Measurements from ENCODE around the gene ALPP. TPM values are rescaled to one million over a fixed set of nuclear protein-coding genes. Genes with fewer than 3 reads are reported as not detected.
A peak's percentile ranks its signal among the peaks of the same experiment; 100 is the strongest.
"Not testable (repeated sequence)": the region's sequence is repeated elsewhere in the genome, so short reads cannot be mapped to it uniquely, and the experiment has no call there.

Gene ALPP
- total RNA-seq: not detected

DNA sequence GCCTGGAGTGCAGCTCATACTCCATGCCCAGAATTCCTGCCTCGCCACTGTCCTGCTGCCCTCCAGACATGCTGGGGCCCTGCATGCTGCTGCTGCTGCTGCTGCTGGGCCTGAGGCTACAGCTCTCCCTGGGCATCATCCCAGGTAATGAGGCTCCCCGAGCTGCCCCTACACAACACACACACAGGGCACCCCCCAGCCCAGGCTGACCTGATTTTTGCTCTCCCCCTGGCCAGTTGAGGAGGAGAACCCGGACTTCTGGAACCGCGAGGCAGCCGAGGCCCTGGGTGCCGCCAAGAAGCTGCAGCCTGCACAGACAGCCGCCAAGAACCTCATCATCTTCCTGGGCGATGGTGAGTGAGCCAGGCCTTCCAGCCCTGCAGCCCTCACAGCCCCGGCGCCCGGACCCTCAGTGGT lies at the start of gene ALPP:
TSS of gene ALPP (plus strand) at position 17 of the 417 bp plus-strand sequence. CDS start at position 69, 52 bp downstream.
- ATAC-seq (replicated peaks in 1 of 2); H3K27ac Mint-ChIP-seq; H3K36me3 Mint-ChIP-seq (ENCODE audit: insufficient read depth in 2 of 2); H3K4me1 Mint-ChIP-seq (ENCODE audit: low read depth); H3K9me3 Mint-ChIP-seq; DNase-seq; H3K4me3 Mint-ChIP-seq; H3K27me3 Mint-ChIP-seq (ENCODE audit: low read depth): not testable (repeated sequence)

DNA sequence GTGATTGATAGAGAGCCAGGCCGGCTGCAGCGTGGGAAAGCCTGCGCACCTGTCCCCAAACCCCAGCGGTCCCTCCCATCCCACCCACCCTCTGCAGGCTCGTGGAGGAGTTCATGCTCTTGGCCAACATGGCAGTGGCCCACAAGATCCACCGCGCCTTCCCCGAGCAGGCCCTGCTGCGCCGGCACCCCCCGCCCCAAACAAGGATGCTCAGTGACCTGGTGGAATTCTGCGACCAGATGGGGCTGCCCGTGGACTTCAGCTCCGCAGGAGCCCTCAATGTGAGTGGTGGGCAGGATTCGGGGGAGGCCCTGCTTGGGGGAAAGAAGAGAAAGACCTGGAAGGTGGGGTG lies 48.9 kb upstream of the ALPP start:
- DNase-seq (no peak), ATAC-seq (replicated peaks in 1 of 2) (no peak)
- Mint-ChIP-seq H3K27me3 (ENCODE audit: low read depth) (no peaks in the 10 kb centered on the region), H3K9me3 (no peaks in the 10 kb centered on the region), H3K4me3 (no peak overlapping the region), H3K4me1 (ENCODE audit: low read depth) (peaks cover 11% of the 10 kb centered on the region), H3K36me3 (ENCODE audit: insufficient read depth in 2 of 2) (no peaks in the 10 kb centered on the region), H3K27ac (no peak overlapping the region)

DNA sequence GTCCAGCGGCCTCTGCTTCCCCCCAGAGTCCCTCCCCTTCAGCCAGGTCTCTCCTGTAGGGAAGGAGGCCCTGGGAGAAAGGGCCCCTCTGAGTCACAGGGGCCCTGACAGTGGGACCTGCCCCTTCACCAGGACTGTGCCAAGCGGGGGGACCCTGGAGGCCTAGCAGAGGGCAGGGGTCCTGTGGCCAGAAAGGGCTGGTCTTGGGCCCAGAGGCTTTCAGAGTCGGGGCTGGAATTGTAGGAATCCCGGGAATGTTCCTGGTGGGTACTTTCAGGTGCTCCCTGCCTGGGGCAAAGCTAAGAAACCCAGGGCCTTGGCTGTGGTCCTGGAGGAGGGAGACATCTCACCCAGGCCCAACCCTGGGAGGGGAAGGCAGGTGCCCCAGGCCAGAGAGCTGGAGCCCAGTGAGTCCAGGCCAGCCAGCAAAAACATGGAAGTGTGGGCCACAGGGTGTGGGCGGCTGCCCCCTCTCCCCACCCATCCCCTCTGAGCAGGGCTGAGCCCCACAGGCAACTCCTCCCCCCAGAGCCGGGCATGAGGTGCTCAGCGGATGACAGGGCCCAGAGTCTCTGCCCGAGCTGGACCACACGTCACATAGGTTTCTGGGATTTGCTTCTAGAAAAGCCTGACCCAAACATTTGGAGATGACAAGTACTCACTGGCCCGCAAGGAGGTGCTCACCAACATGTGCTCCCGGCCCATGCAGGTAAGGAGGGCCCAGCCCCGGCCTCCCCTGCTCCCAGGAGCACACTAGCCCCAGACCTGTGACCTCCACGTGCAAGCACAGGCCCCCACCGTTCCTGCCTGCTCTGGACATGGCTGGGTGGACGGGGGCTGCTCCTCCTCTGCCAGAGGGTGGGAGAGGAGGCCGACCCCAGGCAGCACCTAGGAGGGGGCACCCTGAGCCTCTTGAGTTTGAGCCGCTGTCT lies 48.2 kb upstream of the ALPP start:
- ATAC-seq (replicated peaks in 1 of 2) (no peak), DNase-seq (no peak)
- no peaks in the 10 kb centered on the region for H3K9me3 Mint-ChIP-seq
- H3K36me3 Mint-ChIP-seq (ENCODE audit: insufficient read depth in 2 of 2): no peaks in the 10 kb centered on the region
- no peaks in the 10 kb centered on the region for H3K27me3 Mint-ChIP-seq (ENCODE audit: low read depth)
- no peak overlapping the region for H3K27ac Mint-ChIP-seq
- peaks cover 11% of the 10 kb centered on the region for H3K4me1 Mint-ChIP-seq (ENCODE audit: low read depth)
- no peak overlapping the region for H3K4me3 Mint-ChIP-seq

DNA sequence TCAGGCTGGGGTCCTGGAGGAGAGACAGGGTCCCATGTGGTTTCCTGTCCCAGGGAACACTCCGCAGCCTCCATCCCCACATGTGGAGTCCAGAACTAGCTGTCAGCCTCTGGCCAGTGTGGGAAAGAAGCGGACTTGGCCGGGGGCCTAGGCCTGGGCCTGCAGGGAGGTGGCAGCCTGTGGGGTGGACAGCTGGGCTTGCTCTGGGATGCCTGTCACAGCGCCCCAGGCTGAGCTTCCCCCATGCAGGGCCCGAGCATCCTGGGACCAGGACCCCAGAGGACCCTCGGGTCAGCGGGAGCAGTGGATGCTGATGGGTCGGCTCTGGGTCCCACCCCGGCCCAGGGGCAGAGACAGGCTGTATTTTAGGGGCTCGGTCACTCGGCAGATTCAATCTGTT lies 47.5 kb upstream of the ALPP start:
- not testable (repeated sequence) for ATAC-seq (replicated peaks in 1 of 2); DNase-seq; H3K4me3 Mint-ChIP-seq; H3K27me3 Mint-ChIP-seq (ENCODE audit: low read depth); H3K9me3 Mint-ChIP-seq; H3K36me3 Mint-ChIP-seq (ENCODE audit: insufficient read depth in 2 of 2); H3K27ac Mint-ChIP-seq
- H3K4me1 Mint-ChIP-seq (ENCODE audit: low read depth): peaks cover 11% of the 10 kb centered on the region

DNA sequence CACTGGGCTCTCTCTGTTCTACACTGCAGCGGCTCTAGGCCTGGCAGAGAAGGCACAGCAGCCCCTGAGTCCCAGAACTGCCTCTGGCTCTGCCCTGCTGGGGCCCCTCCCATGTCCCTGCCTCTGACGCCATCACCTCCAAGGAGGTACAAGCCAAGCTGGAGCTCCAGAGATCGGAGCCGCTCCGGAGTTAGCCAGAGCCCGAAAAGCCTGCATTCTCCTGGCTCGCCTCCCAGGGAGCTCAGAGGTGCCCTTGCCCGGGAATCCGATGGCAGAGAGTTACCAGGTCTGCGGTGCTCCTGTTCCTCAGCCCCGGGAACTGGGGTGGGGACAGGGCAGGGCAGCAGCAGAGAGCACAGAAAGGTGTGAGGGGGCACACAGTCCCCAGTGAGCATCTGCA lies 46.9 kb upstream of the ALPP start:
- not testable (repeated sequence) for H3K27ac Mint-ChIP-seq; H3K36me3 Mint-ChIP-seq (ENCODE audit: insufficient read depth in 2 of 2); H3K4me3 Mint-ChIP-seq; H3K9me3 Mint-ChIP-seq; H3K27me3 Mint-ChIP-seq (ENCODE audit: low read depth); H3K4me1 Mint-ChIP-seq (ENCODE audit: low read depth); DNase-seq; ATAC-seq (replicated peaks in 1 of 2)

DNA sequence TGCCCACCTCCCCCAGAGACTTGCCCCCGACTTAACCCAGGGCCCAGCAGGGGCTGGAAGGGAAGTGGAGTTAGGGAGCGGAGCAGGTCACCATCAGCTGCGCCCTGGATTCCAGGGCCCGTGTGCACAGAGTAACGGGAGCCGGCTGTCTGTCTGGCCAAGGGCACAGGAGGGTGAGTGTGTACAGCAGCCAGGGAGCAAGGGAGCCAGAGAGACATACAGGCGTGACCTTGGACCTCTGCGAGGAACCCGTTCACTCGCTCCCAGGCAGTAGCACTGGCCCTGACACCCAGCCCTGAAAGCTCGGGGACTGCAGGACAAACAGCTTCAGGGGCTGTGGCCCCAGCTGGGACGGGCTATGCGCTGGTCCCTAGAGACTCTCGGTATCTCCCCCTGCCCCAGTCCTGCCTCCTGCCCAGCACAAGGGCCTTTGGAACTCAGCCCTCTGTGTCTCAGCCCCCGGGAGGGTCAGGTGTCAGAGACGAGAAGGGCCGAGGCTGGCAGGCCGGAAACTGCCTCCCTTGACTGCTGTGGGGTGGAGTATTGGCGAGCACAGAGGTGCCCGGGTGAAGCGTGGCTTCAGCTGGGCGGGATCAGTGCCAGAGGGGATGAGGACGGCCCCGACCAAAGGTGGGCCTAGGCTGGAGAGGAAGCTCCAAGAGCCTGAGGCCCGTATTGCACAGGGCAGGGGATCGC lies 46.2 kb upstream of the ALPP start:
- not testable (repeated sequence) for DNase-seq

DNA sequence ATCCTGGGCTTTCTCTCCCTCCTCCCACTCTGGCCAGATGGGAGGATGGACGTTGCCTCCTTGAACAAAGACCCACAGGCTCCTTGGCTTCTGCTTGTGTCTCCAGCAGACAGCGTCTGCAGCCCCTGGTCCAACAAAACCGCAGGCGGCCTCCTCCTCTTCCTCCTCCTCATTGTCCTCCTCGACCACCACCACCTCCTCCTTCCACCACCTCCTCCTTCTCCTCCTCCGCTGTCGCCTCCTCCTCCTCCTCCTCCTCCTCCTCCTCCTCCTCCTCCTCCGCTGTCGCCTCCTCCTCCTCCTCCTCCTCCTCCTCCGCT lies 45.7 kb upstream of the ALPP start:
- H3K4me3 Mint-ChIP-seq: no peak overlapping the region
- no peaks in the 10 kb centered on the region for H3K9me3 Mint-ChIP-seq
- no peaks in the 10 kb centered on the region for H3K36me3 Mint-ChIP-seq (ENCODE audit: insufficient read depth in 2 of 2)
- no peak for ATAC-seq (replicated peaks in 1 of 2)
- no peaks in the 10 kb centered on the region for H3K27me3 Mint-ChIP-seq (ENCODE audit: low read depth)
- no peak for DNase-seq
- no peak overlapping the region for H3K27ac Mint-ChIP-seq
- H3K4me1 Mint-ChIP-seq (ENCODE audit: low read depth): no peaks in the 10 kb centered on the region

More for the DNA sequence above, 46.2 kb upstream of the ALPP start:
- ATAC-seq (replicated peaks in 1 of 2); H3K27me3 Mint-ChIP-seq (ENCODE audit: low read depth); H3K27ac Mint-ChIP-seq; H3K9me3 Mint-ChIP-seq; H3K4me3 Mint-ChIP-seq; H3K4me1 Mint-ChIP-seq (ENCODE audit: low read depth); H3K36me3 Mint-ChIP-seq (ENCODE audit: insufficient read depth in 2 of 2): not testable (repeated sequence)

DNA sequence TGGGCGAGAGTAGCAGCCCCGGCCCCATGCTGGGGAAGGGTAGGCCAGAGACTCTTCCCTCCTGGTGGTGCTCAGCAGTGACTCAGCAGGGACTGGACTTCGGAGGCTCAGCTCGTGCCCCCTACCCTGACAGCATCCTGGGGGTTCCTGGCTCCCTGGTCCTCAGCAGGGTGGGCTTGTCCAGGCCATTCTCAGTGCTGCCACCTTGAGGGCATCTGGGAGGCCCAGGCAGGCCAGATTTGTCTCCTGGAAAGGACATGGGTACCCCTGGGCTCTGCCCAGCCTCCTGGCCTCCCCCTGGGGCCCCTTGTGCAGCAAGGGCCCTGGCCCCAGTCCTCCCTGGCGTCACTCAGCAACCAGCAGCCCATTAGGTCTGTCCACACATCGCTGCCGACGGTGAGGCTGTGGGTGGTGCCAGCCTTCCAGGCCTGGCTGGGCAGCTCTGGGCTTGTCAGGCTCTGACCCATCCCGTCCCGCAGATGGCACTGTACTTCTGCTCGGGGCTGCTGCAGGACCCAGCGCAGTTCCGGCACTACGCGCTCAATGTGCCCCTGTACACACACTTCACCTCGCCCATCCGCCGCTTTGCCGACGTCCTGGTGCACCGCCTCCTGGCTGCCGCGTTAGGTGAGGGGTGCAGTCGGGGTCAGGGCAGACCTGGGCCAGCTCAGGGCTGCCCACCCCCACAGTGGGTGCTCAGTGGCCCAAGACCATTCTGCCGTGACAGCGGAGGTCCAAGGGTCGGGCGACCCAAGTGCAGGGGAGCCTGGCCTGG lies 45.0 kb upstream of the ALPP start:
- Mint-ChIP-seq H3K27ac (no peak overlapping the region), H3K27me3 (ENCODE audit: low read depth) (no peaks in the 10 kb centered on the region), H3K4me3 (no peak overlapping the region), H3K9me3 (no peaks in the 10 kb centered on the region), H3K4me1 (ENCODE audit: low read depth) (no peaks in the 10 kb centered on the region), H3K36me3 (ENCODE audit: insufficient read depth in 2 of 2) (no peaks in the 10 kb centered on the region)
- no peak for DNase-seq
- no peak for ATAC-seq (replicated peaks in 1 of 2)

DNA sequence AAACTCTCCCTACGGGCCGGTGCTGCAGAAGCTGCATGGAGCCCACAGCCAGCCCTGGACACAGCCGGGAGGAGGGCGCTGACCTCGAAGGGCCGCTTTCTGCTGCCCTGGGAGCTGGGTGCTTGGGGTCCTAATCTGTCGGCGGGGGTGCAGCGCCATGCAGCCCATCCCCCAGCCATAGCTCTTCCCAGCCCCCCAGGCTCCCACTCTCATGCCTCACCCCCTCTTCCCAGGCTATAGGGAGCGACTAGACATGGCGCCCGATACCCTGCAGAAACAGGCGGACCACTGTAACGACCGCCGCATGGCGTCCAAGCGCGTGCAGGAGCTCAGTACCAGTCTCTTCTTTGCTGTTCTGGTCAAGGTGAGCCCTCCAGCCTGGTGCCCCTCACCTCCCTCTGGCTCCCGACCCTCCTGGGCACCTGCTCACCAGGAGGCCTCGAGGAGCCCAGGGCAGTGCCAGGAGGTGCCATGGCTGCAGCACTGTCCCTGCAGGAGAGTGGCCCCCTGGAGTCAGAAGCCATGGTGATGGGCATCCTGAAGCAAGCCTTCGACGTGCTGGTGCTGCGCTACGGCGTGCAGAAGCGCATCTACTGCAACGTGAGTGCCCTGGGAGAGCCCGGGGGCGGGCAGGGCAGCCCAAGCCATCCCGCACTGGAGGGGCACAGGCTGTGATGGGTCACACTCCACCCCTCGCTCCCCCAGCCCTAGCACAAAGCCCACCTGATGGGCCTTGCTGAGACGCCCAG lies 44.2 kb upstream of the ALPP start:
- H3K27me3 Mint-ChIP-seq (ENCODE audit: low read depth); H3K9me3 Mint-ChIP-seq; H3K4me1 Mint-ChIP-seq (ENCODE audit: low read depth); ATAC-seq (replicated peaks in 1 of 2); H3K4me3 Mint-ChIP-seq; H3K36me3 Mint-ChIP-seq (ENCODE audit: insufficient read depth in 2 of 2); H3K27ac Mint-ChIP-seq; DNase-seq: not testable (repeated sequence)

DNA sequence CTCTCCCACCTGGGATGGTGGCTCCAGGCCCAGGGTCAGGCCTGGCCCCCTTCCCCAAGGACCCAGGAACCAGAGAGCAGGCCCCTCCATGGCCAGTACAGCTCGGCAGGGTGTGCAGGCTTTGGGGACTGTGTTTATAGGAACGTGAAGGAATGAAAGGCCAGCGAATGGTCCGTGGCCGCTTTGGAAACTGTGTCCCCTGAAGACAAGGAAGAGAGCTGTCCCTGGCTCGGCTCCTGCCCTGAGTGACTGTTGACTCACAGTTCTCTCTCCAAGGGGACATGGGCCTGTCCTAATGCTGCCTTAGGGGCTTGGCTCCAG lies 43.7 kb upstream of the ALPP start:
- not testable (repeated sequence) for ATAC-seq (replicated peaks in 1 of 2); H3K27me3 Mint-ChIP-seq (ENCODE audit: low read depth); H3K36me3 Mint-ChIP-seq (ENCODE audit: insufficient read depth in 2 of 2); H3K9me3 Mint-ChIP-seq; H3K27ac Mint-ChIP-seq; H3K4me3 Mint-ChIP-seq; H3K4me1 Mint-ChIP-seq (ENCODE audit: low read depth); DNase-seq

DNA sequence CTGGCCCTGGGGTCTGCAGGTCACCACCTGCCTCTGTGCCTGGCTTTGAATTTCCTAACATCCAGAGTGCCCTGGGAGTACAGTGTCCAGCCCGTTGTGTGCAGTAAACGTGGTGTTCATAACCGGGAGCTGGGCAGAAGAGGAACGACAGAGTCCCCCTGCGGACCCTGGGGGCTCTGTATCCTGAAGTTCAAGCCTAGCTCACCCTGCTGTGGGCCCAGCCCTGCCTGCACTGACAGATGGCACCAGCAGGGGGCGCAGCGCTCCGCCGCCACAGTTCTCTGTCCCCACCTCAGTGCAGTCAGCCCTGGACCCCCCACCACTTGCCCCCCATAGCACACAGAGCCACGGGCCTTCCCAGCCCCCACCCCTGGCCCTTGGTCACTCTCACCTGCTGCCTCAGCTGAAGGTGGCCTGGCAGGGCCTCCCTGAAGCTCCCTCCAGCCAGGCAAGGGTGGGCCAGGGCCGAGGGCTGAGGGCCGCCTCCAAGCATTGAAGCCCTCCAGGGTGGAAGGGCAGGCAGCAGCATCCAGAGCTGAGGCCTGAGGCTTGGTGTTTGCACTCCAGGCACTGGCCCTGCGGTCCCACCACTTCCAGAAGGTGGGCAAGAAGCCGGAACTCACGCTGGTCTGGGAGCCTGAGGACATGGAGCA lies 43.2 kb upstream of the ALPP start:
- peak; percentile 67 to 72 for ATAC-seq (replicated peaks in 1 of 2)
- not testable (repeated sequence) for H3K27me3 Mint-ChIP-seq (ENCODE audit: low read depth); DNase-seq; H3K4me1 Mint-ChIP-seq (ENCODE audit: low read depth); H3K4me3 Mint-ChIP-seq; H3K27ac Mint-ChIP-seq; H3K9me3 Mint-ChIP-seq; H3K36me3 Mint-ChIP-seq (ENCODE audit: insufficient read depth in 2 of 2)

DNA sequence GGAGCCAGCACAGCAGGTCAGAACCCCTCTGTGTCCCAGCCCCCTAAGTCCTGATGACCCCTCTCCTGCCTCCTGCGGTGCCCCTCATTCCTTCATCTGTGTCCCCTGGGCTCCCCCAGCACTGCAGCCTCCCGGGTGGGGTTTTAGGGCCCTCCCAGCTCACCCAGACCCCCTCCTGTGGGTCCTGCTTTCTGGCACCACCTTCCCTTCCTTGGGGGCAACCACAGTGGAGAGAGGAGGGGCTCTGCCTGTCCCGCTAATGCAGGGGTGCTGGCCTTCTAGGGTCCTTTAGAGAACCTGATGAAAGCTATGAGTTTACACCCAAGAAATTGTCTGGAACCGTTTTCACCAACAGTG lies 42.7 kb upstream of the ALPP start:
- Mint-ChIP-seq H3K27me3 (ENCODE audit: low read depth) (no peaks in the 10 kb centered on the region), H3K4me1 (ENCODE audit: low read depth) (no peaks in the 10 kb centered on the region), H3K36me3 (ENCODE audit: insufficient read depth in 2 of 2) (no peaks in the 10 kb centered on the region), H3K9me3 (no peaks in the 10 kb centered on the region), H3K27ac (no peak overlapping the region), H3K4me3 (no peak overlapping the region)
- DNase-seq (no peak), ATAC-seq (replicated peaks in 1 of 2) (no peak)
